COLO668 (cell line): Measurements from ENCODE around the gene RBM20.

Experiments
- DNase-seq: peaks from one replicate; lab custom pipeline; 2025; ENCODE audit not compliant: unreplicated experiment; lab: John Stamatoyannopoulos, UW

RBM20 gene

DNA sequence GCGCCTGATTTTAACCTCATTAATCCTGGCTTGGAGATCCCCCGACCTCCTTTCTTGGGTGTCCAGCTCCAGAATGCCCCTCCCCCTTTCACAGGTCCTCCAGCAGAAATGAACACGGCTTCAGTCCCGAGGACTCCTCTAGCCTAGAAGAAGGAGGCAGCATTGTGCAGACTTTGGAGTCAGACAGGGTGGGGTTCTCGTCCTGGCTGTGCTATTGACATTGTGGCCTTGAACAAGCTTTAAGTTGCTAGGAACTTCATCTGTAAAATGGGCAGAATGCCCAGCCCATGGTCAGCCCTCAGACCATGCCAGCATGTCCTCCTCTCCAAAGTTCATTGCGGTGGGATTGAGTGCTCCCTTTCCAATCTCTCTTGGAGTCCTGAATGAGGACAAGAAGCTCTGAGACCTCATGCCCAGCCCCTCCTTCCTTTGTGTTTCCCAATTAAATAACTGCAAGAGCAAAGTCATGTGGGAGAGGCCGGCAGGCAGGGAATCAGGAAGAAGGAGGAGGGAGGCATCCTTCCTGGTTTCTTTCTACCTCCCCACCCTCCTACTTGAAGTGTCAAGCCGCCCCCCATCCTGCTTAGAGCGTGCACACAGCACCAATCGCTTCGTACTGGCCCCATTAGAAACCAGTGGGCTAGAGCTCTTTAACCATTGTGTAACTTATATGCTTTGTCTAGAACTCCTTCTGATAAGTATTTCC lies 86.4 kb downstream of the RBM20 start:
- no peak for DNase-seq

DNA sequence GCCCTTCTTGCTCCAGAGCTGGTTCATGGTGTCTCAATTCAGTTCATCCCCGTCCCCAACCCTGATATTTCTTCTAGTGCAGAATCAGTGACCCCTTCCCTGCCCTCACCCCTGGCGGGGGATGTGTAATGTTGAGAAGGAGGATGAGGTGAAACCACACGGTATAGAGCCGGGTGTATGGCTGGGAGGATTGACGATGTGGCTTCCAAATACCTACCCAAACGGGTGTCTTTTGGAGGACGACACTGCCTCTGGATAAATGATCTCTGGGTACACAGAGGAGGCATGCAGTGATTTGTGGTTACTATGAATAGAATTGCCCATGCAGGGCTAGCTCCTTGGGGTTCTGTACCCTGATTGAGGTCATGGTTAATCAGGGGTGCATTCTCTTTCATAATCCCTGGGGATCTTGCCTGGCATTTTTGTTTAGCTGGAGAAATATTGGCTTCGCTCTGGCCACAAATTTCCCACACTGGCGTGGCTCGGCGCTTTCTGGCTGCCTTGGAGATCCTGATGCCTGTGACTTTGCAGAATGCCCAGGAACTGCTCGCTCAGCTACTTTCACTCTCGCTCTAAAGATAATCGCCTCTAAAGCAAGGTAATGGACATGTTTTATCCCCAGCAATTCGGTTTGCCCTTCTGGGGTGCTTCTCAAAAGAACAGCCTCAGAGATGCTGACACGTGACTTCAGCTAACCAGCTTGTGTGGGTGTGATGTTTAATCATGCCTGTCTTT lies 89.2 kb downstream of the RBM20 start:
- no peak for DNase-seq

DNA sequence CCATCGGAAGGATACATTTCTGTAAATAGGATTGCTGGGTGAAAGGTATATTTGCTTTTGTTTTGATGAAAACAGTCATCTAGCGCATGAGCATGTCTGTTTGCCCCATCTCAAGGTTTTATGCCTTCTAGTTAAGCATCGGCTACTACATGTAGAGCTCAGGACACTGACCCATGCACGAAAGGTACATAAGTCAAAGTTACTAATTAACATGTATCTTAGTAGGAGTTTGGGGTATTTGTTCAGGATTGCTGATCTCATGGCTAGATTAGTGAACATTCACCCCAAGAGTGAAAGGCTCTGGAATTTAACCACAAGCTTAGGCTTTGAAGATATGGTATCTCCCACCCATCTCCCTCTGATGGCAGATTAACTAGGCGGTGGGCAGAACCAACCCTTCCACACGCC lies 91.5 kb downstream of the RBM20 start:
- DNase-seq: no peak

DNA sequence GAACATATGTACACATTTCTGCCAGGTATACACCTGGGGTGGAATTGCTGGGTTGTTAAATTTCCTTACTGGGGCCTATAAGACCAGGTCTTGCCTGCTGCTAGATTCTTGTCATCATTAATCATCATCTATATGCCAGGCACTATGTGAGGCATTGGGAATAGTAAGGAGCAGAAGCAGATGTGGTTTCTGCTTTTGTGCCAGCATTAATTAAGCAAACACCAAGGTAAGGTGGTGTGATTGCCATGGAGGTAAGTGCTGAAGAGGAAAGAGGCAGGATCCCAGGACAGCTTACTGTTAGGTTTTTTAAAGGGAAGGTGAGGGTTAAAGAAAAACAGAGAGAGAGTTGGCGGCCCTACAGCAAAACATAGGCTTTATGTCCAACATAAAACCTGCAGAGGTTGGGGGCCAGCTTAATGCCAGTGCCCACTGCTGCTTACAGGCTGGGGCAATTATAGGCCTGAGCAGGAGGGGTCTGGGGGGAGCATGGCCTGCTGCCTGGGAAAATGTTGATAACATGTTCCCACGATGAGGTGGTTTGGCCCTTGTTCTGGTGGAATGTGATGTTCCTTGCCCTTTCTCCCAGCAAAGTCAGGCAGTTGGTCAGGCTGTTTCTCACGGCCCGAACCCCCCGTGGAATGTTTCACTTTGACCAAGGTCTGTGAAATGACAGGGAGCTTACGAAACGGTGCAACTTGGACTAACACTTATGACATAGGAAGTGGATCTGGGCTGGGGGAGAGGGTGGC lies 93.9 kb downstream of the RBM20 start:
- DNase-seq: no peak

DNA sequence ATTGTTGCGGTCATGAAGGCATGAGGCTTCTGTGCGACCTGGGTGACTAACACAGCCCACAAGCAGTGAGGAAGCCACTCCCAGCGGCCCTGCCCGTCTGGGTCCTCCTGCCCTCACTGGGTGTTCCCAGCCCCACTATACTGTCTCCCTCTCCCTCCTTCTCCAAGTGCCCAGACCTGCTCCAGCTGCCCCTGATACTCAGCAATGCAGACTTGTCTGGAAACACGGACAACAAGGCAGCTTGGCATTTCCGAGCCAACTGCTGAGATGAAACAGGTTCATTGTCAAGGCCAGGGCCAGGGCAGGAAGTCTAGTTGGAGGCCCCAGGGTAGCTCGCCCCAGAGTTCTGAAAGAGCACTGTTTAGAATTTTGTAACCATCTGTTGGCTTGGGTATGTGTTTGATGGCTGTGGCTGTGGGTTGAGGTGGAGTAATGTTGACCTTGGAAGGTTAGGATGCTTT lies 95.7 kb downstream of the RBM20 start:
- no peak for DNase-seq

DNA sequence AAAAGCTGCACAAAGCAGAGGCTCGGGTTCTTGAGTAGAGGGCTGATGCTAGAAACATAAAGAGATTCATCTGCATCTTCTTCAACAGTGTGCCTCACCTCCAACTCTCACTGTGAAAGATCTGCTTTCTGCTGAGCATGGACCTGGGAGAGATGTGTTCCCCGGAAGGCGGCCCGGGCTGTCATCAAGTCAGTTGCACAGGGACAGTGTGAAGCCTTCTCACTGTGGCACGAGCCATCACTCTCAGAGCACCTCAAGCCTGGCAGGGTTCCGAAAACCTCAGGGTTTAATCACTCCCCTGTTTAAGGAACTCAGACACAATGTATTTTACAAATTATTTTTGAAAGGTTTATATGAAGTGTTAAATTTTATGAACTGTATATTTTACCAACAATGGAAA lies 98.7 kb downstream of the RBM20 start:
- no peak for DNase-seq

DNA sequence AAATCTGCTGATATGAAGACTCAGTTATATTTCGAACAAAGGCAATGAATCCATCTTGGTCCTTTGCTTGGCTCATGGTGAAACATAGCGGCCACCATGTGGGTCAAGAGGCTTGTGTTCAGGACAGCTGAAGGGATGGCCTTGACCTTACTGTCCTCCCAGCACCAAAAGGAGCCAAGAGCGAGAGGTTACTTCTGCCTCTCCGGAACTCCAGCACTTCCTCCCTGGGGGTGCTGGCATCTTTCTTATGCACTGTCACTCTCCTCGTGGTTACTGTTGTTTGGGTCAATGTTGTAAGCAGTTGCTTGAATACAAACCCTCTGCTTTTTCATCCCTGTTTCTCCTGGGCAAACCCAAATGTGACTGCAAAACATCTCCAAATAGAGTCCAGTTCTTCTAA lies 100.6 kb downstream of the RBM20 start:
- DNase-seq: no peak

DNA sequence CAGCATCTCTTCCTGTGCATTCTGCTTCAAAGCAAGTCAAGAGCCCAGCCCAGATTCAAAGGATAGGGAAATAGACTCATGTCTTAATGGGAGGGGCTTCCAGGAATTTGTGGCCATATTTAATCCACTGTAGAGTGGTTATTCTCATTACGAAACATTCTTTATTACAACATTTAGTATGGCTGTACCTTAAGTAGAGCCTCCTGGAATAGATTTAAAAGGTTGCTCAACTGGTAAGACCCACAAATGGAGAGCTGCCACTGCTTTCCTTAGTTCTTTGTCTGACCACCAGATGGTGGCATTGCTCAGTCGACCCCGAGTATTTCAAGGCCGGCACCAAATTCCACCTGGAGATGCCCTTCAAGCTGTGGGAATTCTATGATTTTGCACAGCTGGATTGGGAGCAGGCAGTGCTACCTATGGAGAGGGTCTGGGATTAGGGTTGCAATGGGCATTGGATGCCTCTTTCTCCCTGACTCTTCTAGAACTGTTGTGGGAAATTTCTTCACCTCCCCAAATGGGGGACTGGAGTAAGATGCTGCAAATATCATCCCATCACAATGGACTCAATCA lies 102.2 kb downstream of the RBM20 start:
- DNase-seq: peak; percentile 42

DNA sequence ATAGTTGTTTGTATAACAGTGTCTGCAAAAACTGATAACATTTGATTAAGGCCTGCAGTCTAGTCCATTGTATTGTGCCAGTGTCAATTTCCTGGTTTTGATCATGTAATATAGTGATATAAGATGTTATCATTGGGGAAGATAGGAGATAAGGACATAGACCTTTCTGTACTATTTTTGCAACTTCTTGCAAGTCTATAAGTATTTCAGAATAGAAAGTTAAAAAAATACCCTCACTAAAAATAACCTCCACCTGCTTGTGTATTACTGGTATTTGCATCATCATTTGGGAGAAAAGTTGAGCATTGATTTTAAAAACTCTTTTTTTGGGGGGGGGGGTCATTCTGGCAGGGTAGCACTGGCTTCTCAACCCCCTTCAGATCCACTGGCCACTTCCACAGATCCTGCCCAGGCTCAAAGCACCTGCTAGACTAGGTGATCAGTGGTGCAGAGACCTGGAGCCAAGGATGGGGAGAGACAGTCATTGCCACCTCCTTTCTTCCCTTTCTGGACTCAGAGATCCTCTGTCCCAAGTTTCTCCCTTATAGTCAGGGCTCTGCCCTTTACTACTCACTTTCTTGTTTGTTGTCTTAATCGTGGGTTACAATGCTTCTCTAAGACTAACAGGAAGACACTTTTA lies 103.0 kb downstream of the RBM20 start:
- DNase-seq: no peak

DNA sequence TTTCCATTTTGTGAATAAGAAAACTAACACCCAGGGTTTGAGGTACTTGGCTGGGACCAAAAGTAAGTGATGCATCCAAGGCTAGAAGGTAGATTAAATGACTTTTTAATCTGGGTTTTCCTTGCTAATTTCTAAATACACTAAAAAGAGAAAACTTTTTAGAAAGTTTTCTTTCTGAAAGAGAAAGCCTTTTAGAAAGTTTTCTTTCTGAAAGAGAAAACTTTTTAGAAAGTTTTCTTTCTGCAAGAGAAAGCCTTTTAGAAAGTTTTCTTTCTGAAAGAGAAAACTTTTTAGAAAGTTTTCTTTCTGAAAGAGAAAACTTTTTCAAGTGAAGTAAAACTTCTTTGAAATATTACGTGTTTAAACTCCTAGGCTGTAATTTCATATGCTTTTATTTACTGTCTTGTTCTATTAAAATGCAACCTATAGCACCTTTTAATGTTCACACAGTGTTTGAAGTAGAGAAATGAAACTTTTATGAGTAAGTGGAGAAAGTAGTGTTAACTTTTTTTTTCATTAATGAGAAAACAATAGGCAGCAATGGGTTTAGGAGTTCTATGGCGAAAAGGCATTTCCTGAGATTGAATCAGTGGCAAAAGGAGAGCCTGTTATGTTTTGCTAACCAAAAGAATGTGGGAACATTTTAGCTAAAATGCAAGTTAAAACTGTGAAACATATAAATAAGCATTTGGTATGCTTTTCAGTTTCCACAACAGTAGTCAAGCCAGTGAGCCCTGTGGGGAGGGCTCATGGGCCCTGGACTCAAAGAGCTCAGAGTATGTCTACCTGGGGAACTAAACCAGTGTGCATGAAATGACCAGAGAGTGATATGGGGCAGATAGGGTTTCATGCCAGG lies 103.7 kb downstream of the RBM20 start:
- DNase-seq: no peak

DNA sequence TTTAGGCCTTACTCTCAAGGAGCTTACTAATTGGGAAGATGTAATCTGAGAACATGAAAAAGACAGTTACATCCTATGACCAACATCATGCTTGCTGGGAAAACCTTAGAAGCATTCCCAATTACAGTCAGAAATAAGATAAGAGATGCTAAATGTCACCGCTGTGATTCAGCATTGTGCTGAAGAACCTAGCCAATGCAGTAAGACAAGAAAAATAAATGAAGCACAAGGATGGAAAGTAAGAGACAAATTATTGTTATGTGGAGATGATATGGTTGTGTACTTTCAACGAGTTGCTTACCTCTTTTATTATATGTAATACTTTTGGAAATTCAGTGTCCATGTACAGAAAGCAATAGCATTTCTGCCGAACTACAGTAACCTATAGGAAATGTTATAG lies 104.8 kb downstream of the RBM20 start:
- no peak for DNase-seq

DNA sequence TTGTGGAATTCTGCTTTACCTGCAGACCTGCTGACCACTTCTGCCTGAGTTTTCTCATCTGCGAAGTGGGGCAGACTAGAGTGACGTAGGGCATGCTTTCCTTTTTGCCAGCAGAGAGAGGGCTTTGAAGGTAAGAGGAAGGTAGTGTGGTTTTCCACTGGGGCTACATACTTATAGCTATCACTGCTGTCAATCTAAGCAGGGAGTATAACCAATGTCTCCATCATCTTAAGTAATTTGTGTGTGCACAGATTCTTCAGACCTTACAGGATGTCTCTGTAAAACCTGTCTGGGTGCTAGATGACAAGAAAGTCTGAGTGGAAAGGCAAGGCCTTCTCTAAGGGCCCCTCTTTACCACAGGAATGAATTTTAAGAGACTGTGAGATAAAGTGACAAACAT lies 106.8 kb downstream of the RBM20 start:
- no peak for DNase-seq

DNA sequence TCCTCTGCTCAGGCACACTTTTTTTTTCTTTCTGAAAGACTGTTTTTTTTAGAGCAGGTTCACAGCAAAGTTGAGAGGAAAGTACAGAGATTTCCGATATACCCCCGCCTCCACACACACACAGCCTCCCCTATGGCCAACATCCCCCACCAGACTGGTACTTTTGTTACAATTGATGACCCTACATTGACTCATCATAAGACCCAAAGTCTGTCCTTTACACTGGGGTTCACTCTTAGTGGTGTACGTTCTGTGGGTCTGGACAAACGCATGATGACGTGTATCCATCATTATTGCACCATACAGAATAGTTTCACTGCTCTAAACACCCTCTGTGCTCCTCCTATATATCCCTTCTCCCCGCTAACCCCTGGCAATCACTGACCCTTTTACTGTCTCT lies 107.7 kb downstream of the RBM20 start:
- DNase-seq: no peak

DNA sequence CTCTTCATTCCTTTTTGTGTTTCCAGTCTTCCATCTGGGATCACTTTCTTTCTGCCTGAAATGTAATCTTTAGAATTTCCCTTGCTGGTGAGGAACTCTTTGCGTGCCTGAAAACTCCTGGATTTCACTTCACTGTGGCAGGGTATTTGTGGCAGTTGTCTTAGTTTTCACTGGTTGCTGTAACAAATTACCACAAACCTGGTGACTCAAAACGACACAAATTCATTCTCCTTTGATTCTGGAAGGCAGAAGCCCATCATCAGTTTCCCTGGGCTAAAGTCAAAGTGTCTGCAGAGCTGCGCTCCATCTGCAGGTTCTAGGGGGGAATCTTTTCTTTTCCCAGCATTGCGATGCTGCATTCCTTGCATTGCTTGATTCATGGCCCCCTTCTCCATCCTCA lies 109.3 kb downstream of the RBM20 start:
- DNase-seq: no peak

DNA sequence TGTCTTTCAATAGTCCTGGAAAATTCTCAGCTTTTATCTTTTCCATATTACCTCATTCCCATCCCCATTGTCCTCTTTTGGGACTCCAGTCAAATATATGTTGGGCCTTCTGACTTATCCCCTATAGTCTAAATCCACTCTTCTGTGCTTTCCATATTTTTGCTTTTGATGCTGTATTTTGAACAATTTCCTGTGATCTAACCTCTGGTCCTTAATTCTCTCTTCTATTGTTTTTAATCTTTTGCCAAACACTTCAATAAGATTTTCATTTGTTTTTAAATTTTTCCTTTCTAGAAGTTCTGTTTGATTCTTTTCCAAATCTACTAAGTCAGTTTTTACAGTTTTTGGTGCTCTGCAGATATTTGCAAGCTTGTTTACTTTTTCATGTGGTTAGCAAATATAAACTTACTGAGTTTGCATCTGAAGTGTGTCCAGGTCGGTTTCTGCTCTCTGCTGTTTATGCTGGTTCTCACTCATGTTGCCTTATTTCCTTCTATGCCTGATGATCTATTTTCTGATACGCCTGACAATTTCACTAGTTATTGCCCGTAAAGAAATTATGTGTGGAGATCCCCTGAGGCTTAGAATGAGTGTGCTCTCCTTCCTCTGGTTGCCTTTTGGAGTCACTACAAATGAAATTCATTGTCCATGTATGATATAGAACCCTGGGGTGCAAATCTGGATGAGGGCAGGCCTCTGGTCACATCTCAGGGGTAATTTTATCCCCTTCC lies 110.4 kb downstream of the RBM20 start:
- no peak for DNase-seq

DNA sequence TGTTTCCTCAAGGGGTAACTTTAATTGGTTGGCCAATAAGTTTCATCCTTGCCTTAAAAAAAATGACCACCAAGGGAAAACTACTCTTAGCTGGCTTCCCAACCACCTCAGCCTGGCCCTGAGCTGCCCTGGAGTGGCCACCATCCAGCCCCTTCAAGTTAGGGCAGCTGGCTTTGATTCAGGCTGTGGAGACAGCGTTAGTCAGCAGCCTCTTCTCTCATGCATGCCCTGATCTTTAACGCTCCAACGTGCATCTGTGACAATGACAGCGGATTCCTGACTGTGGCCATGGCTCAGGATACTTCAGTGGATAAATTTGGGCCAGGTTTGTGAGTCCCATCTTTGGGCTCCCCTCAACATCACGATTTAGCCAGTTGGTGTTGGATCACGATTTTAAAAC lies 111.6 kb downstream of the RBM20 start:
- DNase-seq: no peak

DNA sequence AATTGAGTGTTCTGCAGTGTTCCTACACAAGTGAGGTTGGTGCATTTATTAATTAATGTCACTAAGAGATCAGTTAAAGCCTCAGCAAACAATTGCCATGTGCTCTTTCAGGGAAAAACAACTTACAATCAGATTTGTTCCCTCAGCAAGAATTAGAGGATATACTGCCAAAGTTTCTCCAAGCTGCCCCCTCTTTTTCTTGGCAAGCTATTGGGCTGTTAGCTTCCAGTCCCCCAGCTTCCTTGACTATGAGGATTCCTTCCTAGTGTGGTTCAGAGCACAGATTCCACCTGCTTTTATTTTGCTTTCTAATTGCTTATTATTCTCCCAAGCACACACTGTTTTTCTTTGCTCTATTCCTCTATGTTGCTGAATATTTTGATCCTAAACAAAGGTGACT lies 112.7 kb downstream of the RBM20 start:
- no peak for DNase-seq

DNA sequence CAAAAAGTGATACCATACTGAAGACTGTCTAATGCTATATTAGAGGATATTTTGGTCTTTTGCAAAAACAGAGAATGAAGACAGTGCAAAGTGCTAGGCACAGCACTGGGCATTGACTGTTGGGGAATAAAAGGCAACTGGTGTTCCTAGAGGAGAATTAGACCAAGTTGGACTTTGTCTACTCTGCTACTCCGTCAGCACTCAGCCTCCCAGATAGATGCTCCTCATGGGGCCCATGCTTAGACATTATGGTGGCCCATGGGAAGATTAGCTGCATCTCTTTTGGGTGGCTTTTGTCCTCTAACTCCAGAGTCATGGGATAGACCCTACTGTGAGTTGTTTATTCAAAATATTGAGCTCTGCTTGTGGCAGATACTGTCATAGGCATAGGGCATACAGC lies 113.5 kb downstream of the RBM20 start:
- DNase-seq: no peak

DNA sequence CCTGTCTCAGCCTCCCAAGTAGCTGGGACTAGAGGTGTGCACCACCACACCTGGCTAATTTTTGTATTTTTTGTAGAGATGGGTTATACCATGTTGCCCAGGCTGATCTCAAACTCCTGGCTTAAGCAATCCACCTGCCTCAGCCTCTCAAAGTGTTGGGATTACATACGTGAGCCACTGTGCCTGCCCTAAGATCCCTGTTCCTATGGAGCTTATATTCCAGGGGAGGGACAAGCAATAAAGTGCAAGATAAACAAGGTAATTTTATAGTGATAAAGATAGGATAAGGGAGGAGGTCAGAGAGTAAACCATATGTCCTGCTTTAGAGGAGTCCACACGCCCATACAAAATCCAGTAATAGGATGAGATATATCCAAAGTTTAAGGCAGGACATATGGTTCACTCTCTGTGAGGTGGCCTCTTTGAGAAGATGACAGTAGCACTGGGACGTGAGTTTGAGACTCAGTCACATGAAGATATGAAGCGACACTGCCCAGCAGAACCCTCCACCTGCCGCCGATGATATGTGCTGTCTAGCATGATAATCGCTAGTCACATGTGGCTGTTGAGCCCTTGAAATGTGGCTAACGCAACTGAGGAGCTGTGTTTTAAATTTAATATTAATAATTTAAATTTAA lies 114.1 kb downstream of the RBM20 start:
- DNase-seq: no peak
